ENCODE data around the gene ZNF135. TPM values are rescaled to one million over a fixed set of nuclear protein-coding genes. Genes with fewer than 3 reads are reported as not detected.

Gene ZNF135
- total RNA-seq, 6 experiments from 2014 or later: 0.12 to 0.71 (median 0.32) TPM

- DNase-seq (no peak), ATAC-seq (peak in 1 of 4 donors; percentile 5)
- 15% methylated on average over 2 of the region's 2 CpGs for WGBS (ENCODE audit: insufficient coverage, low coverage, low lambda C conversion rate, missing lambda C conversion rate)
- H3K4me3 ChIP-seq: peak overlapping the region; percentile 80 to 96 (median 92)
- H3K36me3 ChIP-seq: no peaks in the 10 kb centered on the region
- no peaks in the 10 kb centered on the region for H3K27me3 ChIP-seq
- H3K27ac ChIP-seq: peak overlapping the region; percentile 36 to 81 (median 79)
- H3K4me1 ChIP-seq: no peaks in the 10 kb centered on the region
- TF ChIP-seq CTCF (IDR thresholded peaks at IDR 0.05) (no peak), POLR2A (IDR thresholded peaks at IDR 0.05) (no peak)
- intact Hi-C loops (cut with DNase I): no loop called here
- peaks cover 0 to 3% (median 0%) of the 10 kb centered on the region in 4 donors for H3K9me3 ChIP-seq
Measured at GRCh38 chr19:58098682-58098998, 39.6 kb downstream of the ZNF135 start.

- no peaks in the 10 kb centered on the region for H3K36me3 ChIP-seq
- peaks cover 0 to 21% (median 2%) of the 10 kb centered on the region in 4 donors for H3K9me3 ChIP-seq
- H3K4me1 ChIP-seq: no peaks in the 10 kb centered on the region
- DNase-seq: no peak
- 64% methylated on average over 6 of the region's 7 CpGs for WGBS (ENCODE audit: insufficient coverage, low coverage, low lambda C conversion rate, missing lambda C conversion rate)
- H3K27ac ChIP-seq: no peak overlapping the region
- intact Hi-C loops (cut with DNase I): no loop called here
- no peak overlapping the region for H3K4me3 ChIP-seq
- no peak for TF ChIP-seq POLR2A (IDR thresholded peaks at IDR 0.05)
- no peak for ATAC-seq
- H3K27me3 ChIP-seq: no peaks in the 10 kb centered on the region
Measured at GRCh38 chr19:58107778-58108545, 48.9 kb downstream of the ZNF135 start.

DNA sequence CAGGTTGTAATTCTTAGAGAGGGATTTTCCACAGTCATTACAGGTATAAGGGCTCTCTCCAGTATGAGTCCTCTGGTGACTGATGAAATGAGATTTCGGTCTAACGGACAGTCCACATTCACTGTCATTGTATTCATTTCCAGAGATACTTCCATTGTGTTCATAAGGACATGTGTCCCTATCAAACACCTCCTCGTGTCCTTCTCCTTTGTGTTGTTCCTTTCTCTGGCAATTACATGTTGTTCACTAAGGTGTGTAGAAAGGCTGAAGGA lies 49.4 kb downstream of the ZNF135 start:
- ATAC-seq (no peak), DNase-seq (no peak)
- Histone ChIP-seq H3K9me3 (peaks cover 0 to 21% (median 2%) of the 10 kb centered on the region in 4 donors), H3K4me1 (no peaks in the 10 kb centered on the region), H3K36me3 (no peaks in the 10 kb centered on the region), H3K27me3 (no peaks in the 10 kb centered on the region), H3K27ac (no peak overlapping the region), H3K4me3 (no peak overlapping the region)
- intact Hi-C loops (cut with DNase I): no loop called here
- TF ChIP-seq POLR2A (IDR thresholded peaks at IDR 0.05): no peak
- TF ChIP-seq CTCF (IDR thresholded peaks at IDR 0.05): no peak
- WGBS (ENCODE audit: insufficient coverage, low coverage, low lambda C conversion rate, missing lambda C conversion rate): 72% methylated on average over 3 of the region's 3 CpGs

GRCh38 chr19:58117841-58118575 lies 58.9 kb downstream of the ZNF135 start:
- intact Hi-C loops (cut with DNase I): no loop called here

More at GRCh38 chr19:58117841-58118575, 58.9 kb downstream of the ZNF135 start:
- Histone ChIP-seq H3K36me3 (no peaks in the 10 kb centered on the region), H3K4me1 (no peaks in the 10 kb centered on the region), H3K9me3 (peaks cover 0 to 26% (median 2%) of the 10 kb centered on the region in 4 donors), H3K27me3 (no peaks in the 10 kb centered on the region), H3K27ac (no peak overlapping the region), H3K4me3 (no peak overlapping the region)
- ATAC-seq: peak in 1 of 4 donors; percentile 45
- 12% methylated on average over 29 of the region's 77 CpGs for WGBS (ENCODE audit: insufficient coverage, low coverage, low lambda C conversion rate, missing lambda C conversion rate)
- TF ChIP-seq CTCF (IDR thresholded peaks at IDR 0.05) (no peak), POLR2A (IDR thresholded peaks at IDR 0.05) (no peak)
- DNase-seq: peak in 1 of 3 donors; percentile 20

All from right lobe of liver (tissue), 6 donors.